Endothelial cell (in vitro differentiated cells): Measurements from ENCODE around the gene TFDP2. TPM values are rescaled to one million over a fixed set of nuclear protein-coding genes. Genes with fewer than 3 reads are reported as not detected.

Experiments
- DNase-seq: peaks from one replicate; pipeline ENCODE4 v3.0.0; 2021; ENCODE audit warnings: low spot score
- H3K27ac Mint-ChIP-seq: one replicate; pipeline ENCODE4 v1.8.0; 2021; ENCODE audit warnings: mixed read lengths, inconsistent platforms; ENCODE audit not compliant: unreplicated experiment
- H3K27me3 Mint-ChIP-seq: one replicate; pipeline ENCODE4 v1.8.0; 2021; ENCODE audit warnings: mild to moderate bottlenecking, moderate library complexity, mixed read lengths, inconsistent platforms; ENCODE audit not compliant: unreplicated experiment
- H3K36me3 Mint-ChIP-seq: one replicate; pipeline ENCODE4 v1.8.0; 2021; ENCODE audit warnings: mild to moderate bottlenecking, low read depth, mixed read lengths, inconsistent platforms; ENCODE audit not compliant: unreplicated experiment
- H3K4me1 Mint-ChIP-seq: one replicate; pipeline ENCODE4 v1.8.0; 2021; ENCODE audit warnings: mild to moderate bottlenecking, mixed read lengths, inconsistent platforms; ENCODE audit not compliant: unreplicated experiment
- H3K4me3 Mint-ChIP-seq: one replicate; pipeline ENCODE4 v1.8.0; 2021; ENCODE audit warnings: mild to moderate bottlenecking, mixed read lengths, inconsistent platforms; ENCODE audit not compliant: unreplicated experiment
- H3K9me3 Mint-ChIP-seq: one replicate; pipeline ENCODE4 v1.8.0; 2021; ENCODE audit warnings: mixed read lengths, inconsistent platforms; ENCODE audit not compliant: unreplicated experiment
- total RNA-seq: library from RNA; stranded (reverse); fragmentation: NEBNext Ultra II Directional; extraction: Animal tissue kit (Norgen Biotek cat#: 25700); gene quantifications from one replicate; pipeline ENCODE4 v1.2.1, GENCODE V29; 2021; ENCODE audit not compliant: unreplicated experiment
- TF ChIP-seq, protein P1 (sequence below): fragments of 200-600 bp; sonication (generic); IDR thresholded peaks from one replicate; pipeline ENCODE4 v1.5.0; 2021; ENCODE audit warnings: antibody characterized with exemption; ENCODE audit not compliant: unreplicated experiment

Gene TFDP2
- total RNA-seq, 1 donor from 2014 or later: 31.1 TPM

DNA sequence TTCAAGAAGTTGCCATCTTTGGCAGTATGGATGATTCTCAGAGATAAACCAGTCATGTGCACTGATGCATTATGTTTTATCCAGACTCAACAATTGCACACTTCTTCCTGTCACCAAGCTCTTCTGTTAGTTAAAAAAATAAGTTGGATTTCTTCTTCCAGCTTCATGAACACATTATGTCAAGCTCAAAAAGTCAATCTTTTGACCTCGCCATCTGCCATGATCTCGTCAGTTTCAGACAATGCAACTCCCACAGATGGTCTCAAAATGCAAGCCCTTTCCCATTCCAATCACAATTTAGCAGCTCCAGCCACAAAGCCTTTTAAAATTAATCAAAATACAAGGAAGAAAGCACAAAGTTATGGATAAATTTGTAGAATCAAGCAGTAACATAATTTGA is 42.8 kb downstream of the TFDP2 start:
- TF ChIP-seq, protein P1, sequence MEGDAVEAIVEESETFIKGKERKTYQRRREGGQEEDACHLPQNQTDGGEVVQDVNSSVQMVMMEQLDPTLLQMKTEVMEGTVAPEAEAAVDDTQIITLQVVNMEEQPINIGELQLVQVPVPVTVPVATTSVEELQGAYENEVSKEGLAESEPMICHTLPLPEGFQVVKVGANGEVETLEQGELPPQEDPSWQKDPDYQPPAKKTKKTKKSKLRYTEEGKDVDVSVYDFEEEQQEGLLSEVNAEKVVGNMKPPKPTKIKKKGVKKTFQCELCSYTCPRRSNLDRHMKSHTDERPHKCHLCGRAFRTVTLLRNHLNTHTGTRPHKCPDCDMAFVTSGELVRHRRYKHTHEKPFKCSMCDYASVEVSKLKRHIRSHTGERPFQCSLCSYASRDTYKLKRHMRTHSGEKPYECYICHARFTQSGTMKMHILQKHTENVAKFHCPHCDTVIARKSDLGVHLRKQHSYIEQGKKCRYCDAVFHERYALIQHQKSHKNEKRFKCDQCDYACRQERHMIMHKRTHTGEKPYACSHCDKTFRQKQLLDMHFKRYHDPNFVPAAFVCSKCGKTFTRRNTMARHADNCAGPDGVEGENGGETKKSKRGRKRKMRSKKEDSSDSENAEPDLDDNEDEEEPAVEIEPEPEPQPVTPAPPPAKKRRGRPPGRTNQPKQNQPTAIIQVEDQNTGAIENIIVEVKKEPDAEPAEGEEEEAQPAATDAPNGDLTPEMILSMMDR: no peak
- no peak for DNase-seq
- Mint-ChIP-seq H3K4me3 (no peak overlapping the region), H3K36me3 (no peaks in the 10 kb centered on the region), H3K27me3 (no peaks in the 10 kb centered on the region), H3K27ac (no peak overlapping the region), H3K4me1 (no peaks in the 10 kb centered on the region), H3K9me3 (no peaks in the 10 kb centered on the region)

DNA sequence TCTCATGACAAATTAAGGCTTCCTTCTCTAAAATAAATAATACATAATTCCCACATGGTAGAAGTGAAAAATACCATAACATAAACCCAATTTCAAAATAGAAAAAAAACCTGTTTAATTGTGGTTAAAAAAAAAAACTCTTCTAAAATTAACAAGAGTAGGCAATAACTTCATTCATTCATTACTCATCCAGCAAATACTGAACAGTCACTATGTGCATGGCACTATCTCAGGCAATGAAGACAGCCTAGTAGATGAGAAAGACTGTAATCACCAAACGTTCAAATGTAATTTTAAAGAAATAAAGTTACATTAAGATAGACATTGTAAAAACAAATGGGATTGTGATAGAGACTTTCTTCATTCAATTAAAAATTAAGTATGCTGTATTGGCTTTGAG is 43.4 kb downstream of the TFDP2 start:
- Mint-ChIP-seq H3K4me3 (no peak overlapping the region), H3K36me3 (no peaks in the 10 kb centered on the region), H3K4me1 (no peaks in the 10 kb centered on the region), H3K27me3 (no peaks in the 10 kb centered on the region), H3K9me3 (no peaks in the 10 kb centered on the region), H3K27ac (no peak overlapping the region)
- TF ChIP-seq, protein P1: no peak
- DNase-seq: no peak

DNA sequence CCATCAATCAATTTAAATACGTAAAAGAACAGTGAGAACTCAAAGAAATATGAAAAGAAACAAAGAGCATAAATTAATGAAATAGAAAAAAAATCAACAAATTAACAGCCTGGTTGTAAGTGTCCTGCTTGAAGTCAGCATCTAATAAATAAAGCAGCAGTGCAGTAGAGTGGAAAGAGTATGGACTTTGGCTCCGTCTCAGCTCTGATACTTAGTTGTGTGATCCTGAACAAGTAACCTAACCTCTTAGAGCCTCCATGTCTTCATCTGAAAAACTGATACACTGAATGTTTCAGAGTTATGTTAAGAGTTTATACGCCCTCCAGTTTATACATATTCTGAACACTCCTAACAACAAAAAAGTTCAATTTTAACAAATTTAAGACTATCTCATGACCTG is 44.6 kb downstream of the TFDP2 start:
- Mint-ChIP-seq H3K27me3 (no peaks in the 10 kb centered on the region), H3K27ac (no peak overlapping the region), H3K36me3 (no peaks in the 10 kb centered on the region), H3K9me3 (no peaks in the 10 kb centered on the region), H3K4me3 (no peak overlapping the region), H3K4me1 (no peaks in the 10 kb centered on the region)
- TF ChIP-seq, protein P1: no peak
- no peak for DNase-seq

DNA sequence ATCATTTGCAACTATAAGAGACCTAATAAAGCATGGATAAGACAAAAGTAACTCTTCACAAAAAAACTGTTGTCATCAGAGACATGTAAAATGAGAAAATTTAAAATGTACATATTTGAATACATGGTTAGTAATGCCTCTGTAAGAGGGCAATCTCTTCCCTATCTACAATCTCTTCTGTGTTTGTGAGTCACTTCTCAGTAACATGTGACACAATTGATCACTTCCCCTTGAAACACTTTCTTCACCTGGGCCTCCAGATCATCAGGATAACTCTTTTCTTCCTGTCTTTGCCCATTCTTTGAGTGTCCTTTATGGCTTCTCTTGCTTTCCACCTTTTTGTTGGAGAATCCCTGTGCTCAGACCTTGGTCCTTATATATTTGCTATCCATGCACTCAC is 50.4 kb downstream of the TFDP2 start:
- Mint-ChIP-seq H3K4me3 (no peak overlapping the region), H3K27me3 (no peaks in the 10 kb centered on the region), H3K36me3 (no peaks in the 10 kb centered on the region), H3K9me3 (no peaks in the 10 kb centered on the region), H3K27ac (no peak overlapping the region), H3K4me1 (peaks cover 3% of the 10 kb centered on the region)
- no peak for DNase-seq
- TF ChIP-seq, protein P1: no peak

DNA sequence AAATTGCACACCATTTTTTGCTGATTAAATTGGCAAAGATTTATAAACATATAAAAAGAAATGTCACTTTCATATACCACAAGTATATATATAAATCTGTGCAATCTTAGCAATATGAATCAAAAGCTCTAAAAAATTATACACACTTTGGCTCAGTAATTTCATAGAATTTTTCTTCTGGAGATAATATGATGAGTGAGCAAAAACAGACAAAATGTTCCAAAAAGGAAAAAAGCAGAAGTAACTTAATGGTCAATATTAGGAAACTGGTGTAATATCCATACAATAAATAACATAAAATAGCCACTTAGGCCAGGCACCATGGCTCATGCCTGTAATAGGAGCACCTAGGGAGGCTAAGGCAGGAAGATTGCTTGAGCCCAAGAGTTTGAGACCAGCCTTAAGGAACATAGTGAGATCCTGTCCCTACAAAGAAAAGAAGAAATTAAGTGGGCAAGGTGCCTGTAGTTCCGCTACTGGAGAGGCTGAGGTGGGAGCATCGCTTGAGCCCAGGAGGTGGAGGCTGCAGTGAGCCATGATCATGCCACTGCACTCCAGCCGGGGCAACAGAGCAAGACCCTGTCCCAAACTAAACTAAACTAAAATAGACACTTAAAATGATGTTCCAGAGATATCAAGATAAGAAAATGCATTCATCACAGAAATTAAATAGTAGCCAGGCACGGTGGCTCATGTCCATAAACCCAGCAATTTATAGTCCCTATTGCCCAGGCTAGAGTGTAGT is 52.1 kb downstream of the TFDP2 start:
- Mint-ChIP-seq H3K27ac (no peak overlapping the region), H3K9me3 (no peaks in the 10 kb centered on the region), H3K4me3 (no peak overlapping the region), H3K36me3 (no peaks in the 10 kb centered on the region), H3K4me1 (peaks cover 3% of the 10 kb centered on the region), H3K27me3 (no peaks in the 10 kb centered on the region)
- DNase-seq: no peak
- TF ChIP-seq, protein P1: no peak
